Measurements from ENCODE around the gene THAP9.

THAP9 gene

DNA sequence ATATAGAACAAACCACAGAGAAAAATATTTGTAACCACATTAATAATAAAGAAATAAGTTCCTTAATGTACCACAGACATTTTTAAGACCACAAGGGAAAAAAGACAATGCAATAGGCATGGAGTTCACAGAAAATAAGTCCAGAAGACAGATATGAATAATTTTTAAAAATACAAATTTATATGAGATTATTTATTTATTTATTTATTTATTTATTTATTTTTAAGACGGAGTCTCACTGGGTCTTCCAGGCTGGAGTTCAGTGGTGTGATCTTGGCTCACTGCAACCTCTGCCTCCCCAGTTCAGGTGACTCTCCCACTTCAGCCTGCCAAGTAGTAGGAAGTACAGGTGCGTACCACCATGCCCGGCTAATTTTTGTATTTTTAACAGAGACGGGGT is 53.7 kb downstream of the THAP9 start:
- DNase-seq (ENCODE audit: low read depth, low spot score), result no peak

DNA sequence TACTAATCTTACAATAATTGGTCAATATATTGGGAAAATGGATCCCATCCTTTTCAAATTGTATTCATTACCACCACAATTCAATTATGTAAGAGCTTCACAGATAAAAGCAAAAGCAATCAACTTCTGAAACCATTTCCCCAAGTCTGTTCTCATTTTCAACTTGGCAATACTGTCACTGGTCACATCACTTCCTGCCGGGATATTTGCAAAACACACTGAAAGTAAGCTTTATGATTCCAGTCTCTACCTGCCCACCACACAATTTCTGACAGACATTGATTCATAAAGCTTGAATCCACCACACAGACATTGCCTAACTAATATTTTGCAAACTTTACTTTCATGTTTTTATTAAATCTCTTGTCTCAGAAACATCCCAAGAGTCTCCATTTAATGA is 56.5 kb downstream of the THAP9 start:
- no peak for DNase-seq (ENCODE audit: low read depth, low spot score)

DNA sequence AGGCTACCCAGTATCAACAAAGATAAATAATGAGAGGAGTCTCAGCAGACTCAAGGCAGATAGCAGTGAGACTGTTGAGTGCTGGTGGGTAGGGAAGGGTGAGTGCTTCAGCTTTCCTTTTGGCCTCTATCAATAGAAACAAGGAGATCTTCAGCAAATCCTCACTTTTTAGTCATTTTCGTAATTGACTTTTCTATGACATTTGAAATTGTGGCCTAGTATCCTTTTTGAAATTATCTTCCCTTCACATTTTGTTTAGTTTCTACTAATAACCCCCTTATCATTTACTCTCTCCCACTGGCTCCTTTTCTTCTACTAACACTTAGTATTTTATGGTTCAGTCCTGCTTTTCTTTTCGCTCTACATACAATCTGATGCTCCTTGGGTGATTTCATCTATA is 65.2 kb downstream of the THAP9 start:
- no peak for DNase-seq (ENCODE audit: low read depth, low spot score)

DNA sequence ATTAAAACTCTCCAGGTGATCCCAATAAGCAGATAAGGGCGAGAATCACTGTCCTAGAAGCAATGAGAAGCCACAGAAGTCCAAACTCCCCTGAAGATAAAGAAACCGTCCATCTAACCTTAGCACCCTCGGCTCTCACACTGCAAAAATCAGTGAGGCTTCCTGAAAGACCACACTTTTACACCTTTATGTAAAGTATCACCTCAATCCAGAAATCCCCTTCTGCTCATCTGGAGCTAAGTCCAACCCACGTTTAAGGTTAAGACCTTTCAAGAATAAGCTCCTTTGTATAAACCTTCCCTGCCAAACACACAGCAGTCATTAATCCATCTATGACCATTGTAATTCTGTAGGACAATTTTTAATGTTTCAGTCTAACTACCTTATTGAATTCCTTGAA is 68.4 kb downstream of the THAP9 start:
- no peak for DNase-seq (ENCODE audit: low read depth, low spot score)

DNA sequence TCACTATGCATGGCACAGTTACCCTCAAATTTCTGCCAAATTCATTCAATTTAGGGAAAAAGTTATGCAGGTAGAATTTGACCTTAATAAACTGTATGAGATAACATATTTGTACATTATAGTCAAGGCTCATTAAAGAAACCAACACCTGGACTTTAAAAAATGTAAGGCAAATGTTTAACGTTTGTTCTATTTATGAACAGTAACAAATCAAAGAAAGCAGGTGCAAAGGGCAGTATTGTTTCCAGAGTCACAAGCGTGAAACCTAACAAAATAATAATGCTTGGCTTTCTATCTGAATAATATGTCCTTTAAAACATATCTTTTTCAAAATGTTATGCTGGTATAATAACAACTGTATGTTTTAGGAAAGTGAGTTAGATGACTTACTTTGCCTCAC is 68.9 kb downstream of the THAP9 start:
- no peak for DNase-seq (ENCODE audit: low read depth, low spot score)

Data from activated CD4-positive, CD25-positive, alpha-beta regulatory T cell treated with anti-CD3 and anti-CD28 coated beads, Interleukin-2, amount 50 U/mL, for 16 hours (primary cell).